MM.1S (cell line): ENCODE data around the gene SLC44A2.
"Not testable (repeated sequence)": the region's sequence is repeated elsewhere in the genome, so short reads cannot be mapped to it uniquely, and the experiment has no call there.

Experiments used
- DNase-seq: peaks from one replicate; pipeline ENCODE4 v3.0.0-alpha.2; 2015
- H2AFZ ChIP-seq: fragments of 300-600 bp; sonication (generic); 2 replicates; pipeline ENCODE4 v1.6.0; 2016; ENCODE audit warnings: antibody characterized with exemption, low read length
- H3F3A ChIP-seq: fragments of 300-600 bp; sonication (generic); 2 replicates; pipeline ENCODE4 v1.6.1; 2016; ENCODE audit warnings: mild to moderate bottlenecking, antibody characterized with exemption, low read length, moderate library complexity, mixed read lengths; ENCODE audit not compliant: insufficient read depth
- H3K27ac ChIP-seq: fragments of 300-600 bp; sonication (generic); 2 replicates; pipeline ENCODE4 v1.5.1; 2016; ENCODE audit warnings: mild to moderate bottlenecking, low read length
- H3K27me3 ChIP-seq: fragments of 300-600 bp; sonication (generic); replicated peaks from 2 replicates; pipeline ENCODE4 v1.6.0; 2016; ENCODE audit warnings: low read length; ENCODE audit not compliant: insufficient read depth
- H3K36me3 ChIP-seq: fragments of 300-600 bp; sonication (generic); replicated peaks from 2 replicates; pipeline ENCODE4 v1.6.1; 2016; ENCODE audit warnings: mild to moderate bottlenecking, low read length, mixed read lengths; ENCODE audit not compliant: insufficient read depth
- H3K4me1 ChIP-seq: fragments of 300-600 bp; sonication (generic); 2 replicates; pipeline ENCODE4 v1.6.1; 2016; ENCODE audit warnings: low read length, mixed read lengths
- H3K4me2 ChIP-seq: fragments of 300-600 bp; sonication (generic); 2 replicates; pipeline ENCODE4 v1.6.0; 2016; ENCODE audit warnings: low read depth, low read length
- H3K4me3 ChIP-seq: fragments of 300-600 bp; sonication (generic); 2 replicates; pipeline ENCODE4 v1.5.1; 2016; ENCODE audit warnings: low read length, mixed read lengths
- H3K79me2 ChIP-seq: fragments of 300-600 bp; sonication (generic); 2 replicates; pipeline ENCODE4 v1.6.1; 2016; ENCODE audit warnings: mixed run types, low read length, mixed read lengths
- H3K9ac ChIP-seq: fragments of 300-600 bp; sonication (generic); 2 replicates; pipeline ENCODE4 v1.6.1; 2016; ENCODE audit warnings: low read length, mixed read lengths
- H3K9me2 ChIP-seq: fragments of 300-600 bp; sonication (generic); replicated peaks from 2 replicates; pipeline ENCODE4 v1.6.1; 2016; ENCODE audit warnings: mild to moderate bottlenecking, low read length, mixed read lengths; ENCODE audit not compliant: insufficient read depth
- H3K9me3 ChIP-seq: fragments of 300-600 bp; sonication (generic); replicated peaks from 2 replicates; pipeline ENCODE4 v1.6.1; 2016; ENCODE audit warnings: mild to moderate bottlenecking, low read length, mixed read lengths; ENCODE audit not compliant: insufficient read depth
- H4K20me1 ChIP-seq: fragments of 300-600 bp; sonication (generic); 2 replicates; pipeline ENCODE4 v1.6.1; 2016; ENCODE audit warnings: mild to moderate bottlenecking, low read length, moderate library complexity, mixed read lengths; ENCODE audit not compliant: insufficient read depth
- EZH2 ChIP-seq: fragments of 300-600 bp; sonication (generic); optimal IDR thresholded peaks from 2 replicates; pipeline ENCODE3; 2017; ENCODE audit warnings: low read depth, mild to moderate bottlenecking, antibody characterized with exemption, low read length, mixed read lengths
- EZH2phosphoT487 ChIP-seq: fragments of 300-600 bp; sonication (generic); IDR thresholded peaks from 2 replicates; pipeline ENCODE4 v1.6.1; 2018; ENCODE audit warnings: antibody characterized with exemption, low read length
- TF ChIP-seq, protein P1 (sequence below): fragments of 300-600 bp; sonication (generic); IDR thresholded peaks from 2 replicates; pipeline ENCODE4 v1.5.1; 2016; ENCODE audit warnings: antibody characterized with exemption, low read length, mixed read lengths

The SLC44A2 gene

DNA sequence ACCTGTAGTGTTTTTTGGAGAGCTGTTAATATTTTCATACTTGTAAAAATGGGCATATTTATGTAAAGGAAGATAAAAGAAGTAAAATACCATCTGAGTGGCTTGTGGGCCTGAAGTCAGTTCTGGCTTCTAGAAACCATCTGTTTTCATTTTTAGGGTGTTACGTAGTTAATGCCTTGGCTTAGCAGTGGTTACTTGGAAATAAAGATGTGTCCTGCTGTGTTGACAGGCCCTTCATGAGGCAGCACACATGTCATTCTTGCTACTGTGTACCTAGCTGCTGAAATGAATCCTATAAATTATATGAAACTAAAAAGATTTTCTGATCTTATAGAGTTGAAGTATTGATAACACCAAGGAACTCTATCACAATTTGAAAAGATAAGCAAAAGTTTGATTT lies 44.8 kb downstream of the SLC44A2 start:
- H3K9me2 ChIP-seq, result no peaks in the 10 kb centered on the region
- DNase-seq, result no peak
- H3K79me2 ChIP-seq, result peaks cover 100% of the 10 kb centered on the region
- peaks cover 11% of the 10 kb centered on the region; the same call in 1 of the 2 replicates for H3K36me3 ChIP-seq
- TF ChIP-seq EZH2 (no peak), EZH2phosphoT487 (no peak)
- TF ChIP-seq, protein P1, sequence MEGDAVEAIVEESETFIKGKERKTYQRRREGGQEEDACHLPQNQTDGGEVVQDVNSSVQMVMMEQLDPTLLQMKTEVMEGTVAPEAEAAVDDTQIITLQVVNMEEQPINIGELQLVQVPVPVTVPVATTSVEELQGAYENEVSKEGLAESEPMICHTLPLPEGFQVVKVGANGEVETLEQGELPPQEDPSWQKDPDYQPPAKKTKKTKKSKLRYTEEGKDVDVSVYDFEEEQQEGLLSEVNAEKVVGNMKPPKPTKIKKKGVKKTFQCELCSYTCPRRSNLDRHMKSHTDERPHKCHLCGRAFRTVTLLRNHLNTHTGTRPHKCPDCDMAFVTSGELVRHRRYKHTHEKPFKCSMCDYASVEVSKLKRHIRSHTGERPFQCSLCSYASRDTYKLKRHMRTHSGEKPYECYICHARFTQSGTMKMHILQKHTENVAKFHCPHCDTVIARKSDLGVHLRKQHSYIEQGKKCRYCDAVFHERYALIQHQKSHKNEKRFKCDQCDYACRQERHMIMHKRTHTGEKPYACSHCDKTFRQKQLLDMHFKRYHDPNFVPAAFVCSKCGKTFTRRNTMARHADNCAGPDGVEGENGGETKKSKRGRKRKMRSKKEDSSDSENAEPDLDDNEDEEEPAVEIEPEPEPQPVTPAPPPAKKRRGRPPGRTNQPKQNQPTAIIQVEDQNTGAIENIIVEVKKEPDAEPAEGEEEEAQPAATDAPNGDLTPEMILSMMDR, result no peak
- peaks cover 22% of the 10 kb centered on the region for H3F3A ChIP-seq
- H2AFZ ChIP-seq, result no peak overlapping the region
- H3K9ac ChIP-seq, result no peak overlapping the region
- H3K4me3 ChIP-seq, result no peak overlapping the region
- H3K27ac ChIP-seq, result no peak overlapping the region
- H4K20me1 ChIP-seq, result peaks cover 63% of the 10 kb centered on the region
- no peak overlapping the region for H3K4me2 ChIP-seq
- H3K4me1 ChIP-seq, result peaks cover 23% of the 10 kb centered on the region
- H3K9me3 ChIP-seq, result no peaks in the 10 kb centered on the region
- H3K27me3 ChIP-seq, result no peaks in the 10 kb centered on the region

DNA sequence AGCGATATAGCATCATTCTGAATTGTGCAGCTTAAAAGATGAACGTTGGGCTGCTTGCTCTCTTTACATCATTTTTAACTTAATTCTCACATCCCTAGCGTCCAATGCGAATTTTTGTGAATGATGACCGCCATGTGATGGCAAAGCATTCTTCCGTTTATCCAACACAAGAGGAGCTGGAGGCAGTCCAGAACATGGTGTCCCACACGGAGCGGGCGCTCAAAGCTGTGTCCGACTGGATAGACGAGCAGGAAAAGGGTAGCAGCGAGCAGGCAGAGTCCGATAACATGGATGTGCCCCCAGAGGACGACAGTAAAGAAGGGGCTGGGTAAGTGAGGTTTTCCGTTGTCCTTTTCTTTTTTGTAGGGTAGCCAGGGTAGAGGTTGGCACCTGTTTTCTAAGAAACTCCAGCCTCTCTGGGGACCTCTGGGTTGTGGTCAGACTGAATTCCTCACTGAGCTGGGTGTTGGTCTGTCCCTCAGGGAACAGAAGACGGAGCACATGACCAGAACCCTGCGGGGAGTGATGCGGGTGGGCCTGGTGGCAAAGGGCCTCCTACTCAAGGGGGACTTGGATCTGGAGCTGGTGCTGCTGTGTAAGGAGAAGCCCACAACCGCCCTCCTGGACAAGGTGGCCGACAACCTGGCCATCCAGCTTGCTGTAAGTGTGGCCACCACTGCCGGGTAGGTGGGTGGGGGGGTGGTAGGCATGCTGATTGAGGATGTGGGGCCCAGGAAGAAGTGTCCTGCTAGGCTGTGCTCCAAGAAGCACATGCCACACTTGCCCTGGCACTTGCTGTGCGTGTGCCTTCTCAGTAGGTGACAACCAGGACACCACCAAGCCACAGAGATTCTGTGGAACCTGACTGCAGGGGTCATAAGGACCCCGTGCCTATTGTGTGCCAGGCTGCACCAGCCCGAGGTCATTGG lies 45.8 kb downstream of the SLC44A2 start:
- H4K20me1 ChIP-seq, result peaks cover 62% of the 10 kb centered on the region
- peaks cover 13% of the 10 kb centered on the region; the same call in 1 of the 2 replicates for H3K36me3 ChIP-seq
- no peak for TF ChIP-seq EZH2
- TF ChIP-seq, protein P1, result no peak
- no peak for TF ChIP-seq EZH2phosphoT487

DNA sequence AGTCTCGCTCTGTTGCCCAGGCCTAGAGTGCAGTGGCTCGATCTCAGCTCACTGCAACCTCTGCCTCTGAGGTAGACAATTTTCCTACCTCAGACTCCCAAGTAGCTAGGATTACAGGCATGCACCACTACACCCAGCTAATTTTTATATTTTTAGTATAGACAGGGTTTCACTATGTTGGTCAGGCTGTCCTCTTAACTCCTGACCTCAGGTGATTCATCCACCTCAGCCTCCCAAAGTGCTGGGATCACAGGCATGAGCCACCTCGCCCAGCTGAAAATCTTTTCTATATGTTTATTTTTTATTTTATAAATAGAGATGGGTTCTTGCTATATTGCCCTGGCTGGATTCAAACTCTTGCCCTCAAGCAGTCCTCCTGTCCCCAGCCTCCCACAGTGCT lies 46.6 kb downstream of the SLC44A2 start:
- not testable (repeated sequence) for DNase-seq, H3K4me3 ChIP-seq, H3K4me2 ChIP-seq, H2AFZ ChIP-seq, H3K27me3 ChIP-seq, H3K27ac ChIP-seq, H3K9me2 ChIP-seq, H3K9ac ChIP-seq, H3F3A ChIP-seq, H3K9me3 ChIP-seq
- peaks cover 11% of the 10 kb centered on the region for H3K4me1 ChIP-seq
- peaks cover 54% of the 10 kb centered on the region for H4K20me1 ChIP-seq
- peaks cover 13% of the 10 kb centered on the region for H3K36me3 ChIP-seq
- peaks cover 95% of the 10 kb centered on the region for H3K79me2 ChIP-seq

More for the DNA sequence above, 45.8 kb downstream of the SLC44A2 start:
- no peak overlapping the region for H2AFZ ChIP-seq
- no peaks in the 10 kb centered on the region for H3K27me3 ChIP-seq
- no peaks in the 10 kb centered on the region for H3K9me2 ChIP-seq
- peaks cover 17% of the 10 kb centered on the region; the same call in 1 of the 2 replicates for H3F3A ChIP-seq
- H3K9me3 ChIP-seq, result no peaks in the 10 kb centered on the region
- peaks cover 19% of the 10 kb centered on the region for H3K4me1 ChIP-seq
- no peak for DNase-seq
- H3K27ac ChIP-seq, result no peak overlapping the region
- no peak overlapping the region for H3K9ac ChIP-seq
- peaks cover 99% of the 10 kb centered on the region for H3K79me2 ChIP-seq
- H3K4me2 ChIP-seq, result no peak overlapping the region
- no peak overlapping the region for H3K4me3 ChIP-seq

DNA sequence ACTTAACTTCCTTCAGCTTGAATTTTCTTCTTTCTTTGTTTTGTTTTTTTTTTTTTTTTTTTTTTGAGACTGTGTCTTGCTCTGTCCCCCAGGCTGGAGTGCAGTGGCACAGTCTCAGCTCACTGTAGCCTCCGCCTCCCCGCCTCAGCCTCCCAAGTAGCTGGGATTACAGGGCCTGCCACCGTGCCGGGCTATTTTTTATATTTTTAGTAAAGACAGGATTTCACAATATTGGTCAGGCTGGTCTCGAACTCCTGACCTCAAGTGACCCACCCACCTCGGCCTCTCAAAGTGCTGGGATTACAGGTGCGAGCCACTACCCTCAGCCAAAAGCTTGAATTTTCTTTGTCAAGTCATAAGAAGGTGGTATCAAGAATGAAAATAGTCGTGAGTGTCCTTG lies 49.9 kb downstream of the SLC44A2 start:
- not testable (repeated sequence) for H3K9ac ChIP-seq, DNase-seq, H3F3A ChIP-seq, H3K9me2 ChIP-seq, H3K4me2 ChIP-seq, H3K4me1 ChIP-seq, H3K27me3 ChIP-seq, H3K4me3 ChIP-seq, H3K27ac ChIP-seq, H2AFZ ChIP-seq, H3K9me3 ChIP-seq
- H3K36me3 ChIP-seq, result peaks cover 41% of the 10 kb centered on the region
- peaks cover 95% of the 10 kb centered on the region for H3K79me2 ChIP-seq
- H4K20me1 ChIP-seq, result peaks cover 23% of the 10 kb centered on the region
